ENCODE results near the gene TMEM132C.
A peak's percentile ranks its signal among the peaks of the same experiment; 100 is the strongest.

The TMEM132C gene

DNA sequence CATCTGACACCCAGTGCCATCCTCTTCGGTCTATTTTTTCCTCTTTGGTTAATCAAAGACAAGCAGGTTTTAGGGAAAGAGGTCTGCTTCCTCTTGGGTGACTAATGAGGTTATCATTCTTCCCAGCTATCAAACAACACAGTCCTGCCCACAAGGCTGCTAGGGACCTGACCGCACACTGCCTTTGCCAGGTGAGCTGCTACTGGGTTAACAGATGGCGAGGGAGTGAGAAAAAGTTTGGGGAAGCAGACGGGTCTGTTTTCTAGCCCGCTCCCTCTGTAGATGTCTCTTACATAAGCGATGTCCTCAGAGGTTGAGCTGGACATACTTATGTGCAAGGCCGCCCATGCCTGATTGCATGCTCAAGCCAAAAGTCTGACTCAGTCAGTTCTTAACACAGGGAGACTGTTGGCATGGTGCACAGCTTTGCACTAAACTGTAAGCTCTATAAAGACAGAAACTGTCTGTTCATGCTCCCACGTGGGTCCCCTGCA lies 462.7 kb downstream of the TMEM132C start:
- DNase-seq = no peak

DNA sequence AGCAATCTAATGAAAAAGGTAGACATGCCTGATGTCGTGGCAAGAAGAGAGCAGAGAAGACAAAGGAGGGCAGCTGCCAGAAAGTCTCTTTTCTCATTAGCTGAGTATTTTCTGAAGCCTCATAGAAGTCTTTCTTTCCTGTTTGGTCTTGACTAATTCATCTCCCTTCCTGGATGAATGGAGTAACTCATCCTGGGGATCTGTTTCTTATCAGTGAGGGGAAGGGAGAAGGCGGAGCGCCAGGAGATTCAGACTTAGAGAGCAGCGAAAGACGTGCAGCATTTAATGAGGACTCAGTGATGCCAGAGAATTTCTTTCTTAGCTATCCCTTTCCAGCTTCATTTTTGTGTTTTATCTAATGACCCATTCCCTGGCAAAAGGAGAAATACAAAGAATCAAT lies 467.4 kb downstream of the TMEM132C start:
- DNase-seq = no peak

DNA sequence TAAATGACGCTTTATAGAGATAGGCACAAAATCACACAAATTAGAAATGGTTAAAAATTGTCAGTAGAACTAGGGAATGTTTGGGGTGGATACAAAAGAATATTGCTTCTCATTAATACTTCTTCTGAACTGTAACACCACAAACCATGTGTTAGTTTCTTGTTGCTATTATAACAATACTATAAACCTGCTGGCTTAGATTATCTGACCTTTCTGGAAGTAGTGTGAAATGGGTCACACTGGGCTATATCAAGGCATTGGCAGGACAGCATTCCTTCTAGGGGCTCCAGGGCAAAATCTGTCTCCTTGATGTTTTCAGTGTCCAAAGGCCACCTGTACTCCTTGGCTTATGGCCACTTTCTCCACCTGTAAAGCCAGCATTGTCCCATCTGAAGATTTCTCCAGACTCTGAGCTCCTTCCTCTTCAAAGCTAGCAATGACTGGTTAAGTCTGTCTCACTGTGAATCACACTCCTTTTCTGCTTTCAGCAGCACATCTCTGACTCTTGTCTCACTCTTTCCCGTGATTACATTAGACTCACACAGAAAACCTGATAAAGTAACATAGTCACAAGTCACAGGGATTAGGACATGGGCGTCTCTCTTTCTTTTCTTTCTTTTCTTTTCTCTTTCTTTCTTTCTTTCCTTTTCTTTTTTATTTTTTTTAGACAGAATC lies 470.5 kb downstream of the TMEM132C start:
- DNase-seq = no peak

DNA sequence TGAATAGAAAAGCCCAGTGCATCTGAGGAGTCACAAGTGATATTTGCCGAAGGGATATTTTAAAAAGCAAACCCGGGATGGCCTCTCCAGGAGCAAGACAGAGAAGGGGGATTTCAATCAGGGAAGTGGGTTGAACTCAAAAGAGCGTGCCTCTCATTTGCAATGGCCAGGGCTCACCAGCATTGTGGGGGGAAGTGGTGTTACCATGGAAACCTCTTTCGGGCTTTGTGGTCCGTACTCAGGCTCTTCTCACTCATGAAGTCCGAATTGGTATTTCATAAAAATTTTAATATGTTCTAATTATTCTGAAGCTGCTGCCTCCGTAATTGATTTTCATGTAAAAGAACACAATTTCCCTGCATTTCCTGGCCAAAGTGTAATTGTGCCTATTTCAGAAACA lies 476.9 kb downstream of the TMEM132C start:
- DNase-seq = no peak

DNA sequence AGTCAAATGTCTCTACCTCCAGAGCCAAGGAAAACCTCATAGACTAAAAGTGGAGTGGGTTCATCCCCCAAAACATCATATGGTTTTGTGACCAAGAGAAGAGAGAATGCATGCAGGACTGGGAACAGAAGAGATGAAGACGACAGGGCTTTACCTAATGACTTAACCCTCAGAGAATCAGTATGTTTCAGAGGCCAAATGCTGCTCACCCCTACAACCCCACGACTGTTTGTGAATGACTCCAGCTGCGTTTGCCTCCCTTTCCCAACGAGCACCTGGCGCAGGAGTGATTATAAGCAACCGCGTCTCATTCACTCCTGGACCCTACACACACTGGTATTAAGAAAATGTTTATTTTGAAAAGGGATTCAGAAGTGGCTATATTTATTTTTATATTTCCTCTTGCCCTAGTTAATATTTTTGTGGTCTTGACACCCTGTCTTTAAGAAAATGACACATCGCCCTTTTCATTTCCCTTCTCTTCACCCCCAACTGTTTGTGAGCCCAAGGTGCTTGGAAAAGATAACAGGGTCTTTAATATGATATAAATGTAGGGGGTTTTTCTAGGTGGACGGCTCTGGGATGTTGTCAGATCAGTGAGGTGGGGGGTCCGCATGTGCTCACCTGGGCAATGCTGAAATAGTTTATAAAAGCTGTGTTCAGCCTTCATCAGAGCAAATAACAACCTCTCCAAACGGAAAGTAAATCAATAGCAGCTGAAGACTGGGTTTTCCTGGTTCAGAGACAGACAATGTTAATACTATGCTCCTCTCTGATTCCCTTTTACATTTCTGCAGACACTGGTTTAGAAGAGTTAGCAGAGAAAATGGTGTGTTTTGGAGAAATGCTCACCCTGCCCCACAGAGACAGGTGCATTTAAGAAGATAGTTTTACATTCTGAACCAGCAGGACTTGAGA lies 479.1 kb downstream of the TMEM132C start:
- DNase-seq = peak; percentile 47

DNA sequence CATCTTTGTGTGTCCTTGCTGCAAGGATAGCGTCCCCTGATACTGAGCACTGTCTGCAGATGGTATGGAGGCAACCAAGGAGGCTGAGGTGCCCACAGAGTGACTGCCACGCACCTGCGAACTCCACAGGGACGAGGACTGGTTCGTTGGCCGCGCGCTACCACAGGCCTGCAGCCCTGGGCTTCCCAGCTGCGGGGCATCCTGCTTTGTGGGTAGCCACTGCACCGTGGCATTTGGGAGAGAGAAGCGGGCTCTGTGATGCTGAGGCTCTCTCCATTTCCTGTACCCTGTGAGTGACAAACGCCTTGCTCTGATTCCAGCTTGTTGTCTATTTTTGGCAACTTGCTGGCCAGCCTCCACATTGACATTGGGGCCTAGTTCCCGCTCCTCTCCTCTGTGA lies 480.5 kb downstream of the TMEM132C start:
- DNase-seq = no peak

DNA sequence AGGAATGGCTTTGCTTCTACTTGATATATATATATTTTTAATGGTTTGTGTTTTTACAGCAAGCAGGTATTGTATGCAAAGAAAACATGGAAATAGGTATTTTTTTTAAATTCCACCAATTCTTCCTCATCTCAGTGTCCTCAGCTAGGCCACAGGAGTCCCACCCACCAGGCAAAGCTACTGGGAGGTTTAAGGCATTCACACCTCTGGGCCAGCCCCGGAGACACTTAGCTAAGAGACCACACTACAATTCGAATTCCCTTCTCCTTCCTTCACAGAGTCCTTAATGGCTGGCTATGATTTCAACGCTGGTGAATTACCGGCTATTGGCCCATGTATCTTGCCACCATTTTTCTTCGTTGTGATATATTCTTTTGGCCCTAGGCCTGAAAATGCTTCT lies 485.4 kb downstream of the TMEM132C start:
- no peak for DNase-seq

DNA sequence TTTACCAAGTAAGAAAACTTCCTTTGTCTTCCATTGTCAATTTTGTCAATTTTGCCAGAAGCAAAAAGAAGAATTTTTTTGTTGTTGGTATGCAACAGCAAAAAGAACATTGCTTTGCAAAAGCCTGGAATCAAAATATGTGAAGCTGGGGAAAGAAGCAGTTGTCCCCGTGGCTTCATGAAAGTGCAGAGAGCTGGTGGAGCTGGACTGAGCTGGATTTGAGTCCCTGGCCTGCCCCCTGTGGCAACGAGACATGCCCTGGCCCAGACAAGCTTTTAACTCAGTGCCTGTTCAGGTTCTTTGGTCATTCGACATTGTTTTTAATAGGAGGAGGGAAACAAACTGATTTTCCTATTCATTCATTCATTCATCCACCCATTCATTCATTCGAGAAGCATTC lies 486.5 kb downstream of the TMEM132C start:
- DNase-seq = no peak

DNA sequence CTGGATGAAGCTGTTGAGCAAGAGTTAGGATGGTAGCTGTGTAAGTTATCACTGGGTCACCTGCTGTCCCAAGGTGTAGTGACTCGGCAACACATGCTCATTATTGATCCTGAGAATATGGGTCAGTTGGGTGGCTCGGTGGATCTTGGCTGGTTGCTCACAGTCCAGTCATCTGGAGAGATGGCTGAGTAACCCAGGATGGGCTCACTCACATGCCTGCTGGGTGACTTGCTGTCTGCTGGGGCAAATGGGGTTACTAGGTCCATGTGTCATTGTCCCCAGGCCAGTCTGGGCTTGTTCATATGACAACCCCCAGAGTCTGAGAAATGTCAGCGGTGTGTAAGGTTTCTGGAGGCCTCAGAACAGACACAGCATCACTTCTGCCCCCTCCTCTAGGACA lies 487.3 kb downstream of the TMEM132C start:
- no peak for DNase-seq

DNA sequence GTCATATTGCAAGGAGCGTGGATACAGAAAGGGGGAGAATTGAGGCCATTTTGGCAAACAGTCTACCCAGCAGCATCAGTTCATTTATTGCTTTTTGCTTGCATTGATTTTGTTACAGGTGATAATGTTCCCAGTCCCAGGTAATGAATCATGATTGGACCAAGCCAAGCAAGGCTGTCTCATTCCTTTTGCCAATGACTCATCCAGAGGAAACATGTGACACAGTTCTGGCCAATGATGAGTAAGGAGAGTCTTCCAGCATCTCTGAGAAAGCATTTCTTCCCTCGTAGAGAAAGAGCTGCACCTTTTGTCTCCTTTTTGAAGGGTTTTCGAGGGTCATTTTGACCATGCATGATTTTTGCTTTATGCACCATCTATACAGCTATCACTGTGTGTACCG lies 488.6 kb downstream of the TMEM132C start:
- no peak for DNase-seq

Data from NCI-H774 (cell line).